Stimulated activated CD4-positive, alpha-beta T cell treated with anti-CD3 and anti-CD28 coated beads, TNF-alpha, amount 100 ng/mL, for 1 hour (primary cell): ENCODE measurements around the gene SSX1.
"Not testable (repeated sequence)": the region's sequence is repeated elsewhere in the genome, so short reads cannot be mapped to it uniquely, and the experiment has no call there.

Experiments used
- DNase-seq, 3 donors: peaks; one replicate each; pipeline ENCODE4 v3.0.0-alpha.2; 2020; ENCODE audit warnings: low read depth in 3 of 3, low spot score in 1 of 3

SSX1 gene, protein sequence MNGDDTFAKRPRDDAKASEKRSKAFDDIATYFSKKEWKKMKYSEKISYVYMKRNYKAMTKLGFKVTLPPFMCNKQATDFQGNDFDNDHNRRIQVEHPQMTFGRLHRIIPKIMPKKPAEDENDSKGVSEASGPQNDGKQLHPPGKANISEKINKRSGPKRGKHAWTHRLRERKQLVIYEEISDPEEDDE

DNA sequence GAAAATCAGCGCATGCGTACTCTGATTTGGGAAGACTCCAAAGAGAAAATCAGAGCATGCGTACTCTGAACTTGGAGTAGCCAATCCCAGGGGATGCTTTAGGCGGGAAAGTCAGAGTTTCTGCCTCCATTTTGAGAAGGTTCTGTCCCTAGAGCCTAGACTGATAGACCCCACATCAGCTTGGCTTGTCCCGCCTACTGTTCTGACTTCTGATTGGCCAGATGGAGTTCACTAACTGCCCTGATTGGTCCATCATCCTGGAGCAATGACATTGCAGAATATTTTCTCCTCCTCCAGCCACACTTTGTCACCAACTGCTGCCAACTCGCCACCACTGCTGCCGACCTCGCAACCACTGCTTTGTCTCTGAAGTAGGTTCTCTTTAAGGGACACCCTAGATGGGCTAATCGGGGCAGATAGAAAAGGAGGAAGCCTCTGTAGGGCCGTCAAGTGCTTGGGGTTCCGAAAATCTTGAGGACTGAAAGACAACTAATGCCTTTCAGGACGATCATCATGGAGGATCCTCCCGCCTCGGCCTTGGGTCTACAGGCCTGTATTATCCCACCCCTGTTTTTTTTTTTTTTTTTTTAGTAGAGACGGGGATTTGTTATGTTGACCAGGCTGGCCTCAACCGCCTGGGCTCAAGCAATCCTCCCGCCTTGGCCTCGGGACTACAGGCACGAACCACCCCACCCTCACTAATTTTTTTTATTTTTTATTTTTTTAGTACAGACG lies at the start of gene SSX1:
Gene SSX1, plus strand, starts transcription at position 331 of the 735 bp plus-strand sequence. CDS start 1,850 bp downstream, outside the sequence.
- DNase-seq = not testable (repeated sequence)

DNA sequence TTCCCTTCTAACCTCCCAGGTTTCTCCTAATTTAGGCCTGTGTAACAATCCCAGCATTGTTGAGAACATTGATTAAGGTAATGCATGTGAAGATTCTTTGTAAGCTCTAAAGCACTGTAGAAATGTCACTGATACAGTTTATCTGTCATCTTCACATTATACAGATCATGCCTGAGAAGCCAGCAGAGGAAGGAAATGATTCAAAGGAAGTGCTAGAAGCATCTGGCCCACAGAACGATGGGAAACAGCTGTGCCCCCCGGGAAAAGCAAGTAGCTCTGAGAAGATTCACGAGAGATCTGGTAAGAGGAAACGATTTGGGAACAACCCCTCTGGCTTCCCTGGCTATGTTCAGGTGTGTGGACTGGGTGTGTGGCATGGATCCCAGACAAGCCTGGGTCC lies 40.9 kb upstream of the SSX1 start:
- not testable (repeated sequence) for DNase-seq

GRCh38 chrX:48224196-48224595 lies 31.0 kb upstream of the SSX1 start:
- not testable (repeated sequence) for DNase-seq

GRCh38 chrX:48252945-48253344 lies 2.2 kb upstream of the SSX1 start:
- not testable (repeated sequence) for DNase-seq

DNA sequence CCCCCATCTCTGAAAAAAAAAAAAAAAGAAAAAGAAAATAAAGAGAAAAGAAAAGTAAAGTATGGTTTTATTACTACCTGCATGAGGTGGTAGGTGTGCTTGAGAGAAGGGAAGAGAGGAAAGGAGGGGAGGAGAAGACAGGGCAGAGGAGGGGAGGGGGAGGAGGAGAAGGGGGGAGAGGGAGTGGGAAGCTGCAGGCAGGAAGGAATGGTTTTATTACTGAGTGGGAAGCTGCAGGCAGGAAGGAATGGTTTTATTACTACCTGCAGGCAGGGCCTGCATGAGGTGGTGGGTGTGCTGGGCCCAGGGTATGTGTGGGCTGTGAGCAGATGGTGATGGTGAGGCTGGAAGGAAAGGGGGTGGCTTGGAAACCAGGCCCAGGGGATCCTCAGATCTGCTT lies 19.2 kb downstream of the SSX1 start:
- DNase-seq = not testable (repeated sequence)

- DNase-seq = no peak
These were observed 23.8 kb downstream of the SSX1 start for GRCh38 chrX:48278958-48279357.

DNA sequence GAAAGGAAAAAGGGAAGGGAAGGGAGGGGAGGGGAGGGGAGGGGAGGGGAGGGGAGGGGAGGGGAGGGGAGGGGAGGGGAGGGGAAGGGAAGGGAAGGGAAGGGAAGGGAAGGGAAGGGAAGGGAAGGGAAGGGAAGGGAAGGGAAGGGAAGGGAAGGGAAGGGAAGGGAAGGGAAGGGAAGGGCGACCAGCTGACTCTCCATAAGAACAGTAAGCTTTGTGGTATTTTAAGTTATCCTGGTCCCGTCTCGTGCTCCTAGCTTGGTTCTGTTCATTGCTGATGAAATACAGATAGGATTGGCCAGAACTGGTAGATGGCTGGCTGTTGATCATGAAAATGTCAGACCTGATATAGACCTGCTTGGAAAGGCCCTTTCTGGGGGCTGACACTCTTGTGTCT lies 25.5 kb downstream of the SSX1 start:
- DNase-seq = not testable (repeated sequence)

DNA sequence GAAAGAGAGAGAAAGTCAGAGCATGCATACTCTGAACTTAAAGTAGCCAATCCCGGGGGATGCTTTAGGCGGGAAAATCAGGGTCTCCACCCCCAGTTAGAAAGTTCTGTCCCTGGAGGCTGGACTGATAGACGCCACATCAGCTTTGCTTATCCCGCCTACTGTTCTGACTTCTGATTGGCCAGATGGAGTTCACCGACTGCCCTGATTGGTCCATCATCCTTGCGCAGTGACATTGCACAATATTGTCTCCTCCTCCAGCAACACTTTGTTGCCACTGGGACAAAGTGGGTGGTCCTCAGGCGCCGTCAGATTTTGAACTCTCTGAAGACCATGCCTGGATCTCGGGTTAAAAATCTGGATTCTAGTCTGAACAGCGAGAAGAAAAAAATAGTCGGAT lies 51.0 kb downstream of the SSX1 start:
- no peak for DNase-seq

DNA sequence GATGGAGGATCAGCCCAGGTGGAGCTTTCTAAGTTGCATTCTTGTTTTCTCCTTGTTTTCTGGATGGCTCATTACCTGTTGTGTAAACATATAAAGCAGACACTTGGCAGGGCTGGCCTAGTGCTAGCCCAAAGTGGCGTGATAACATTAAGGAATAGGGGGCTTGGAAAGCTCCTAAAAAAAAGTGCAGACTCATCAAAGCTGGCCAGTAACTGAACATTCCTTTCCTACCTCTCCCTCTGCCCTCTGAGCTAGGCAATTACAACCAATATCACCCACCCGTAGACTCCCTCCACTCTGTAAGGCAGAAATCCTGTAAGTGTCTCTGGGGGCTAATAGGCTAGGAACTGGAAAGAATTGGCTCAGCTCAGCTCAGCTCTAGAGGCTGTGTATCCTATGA lies 58.8 kb downstream of the SSX1 start:
- DNase-seq = not testable (repeated sequence)
